ENCODE data around the gene MLPH. TPM values are rescaled to one million over a fixed set of nuclear protein-coding genes. Genes with fewer than 3 reads are reported as not detected.

Gene MLPH
- total and polyA plus RNA-seq, 12 donors: 0.12 to 3.6 (median 0.84) TPM; not detected in 1

- no peak for DNase-seq
- Histone ChIP-seq H3K27me3 (no peaks in the 10 kb centered on the region), H3K4me1 (replicated peaks in 1 of 2) (no peaks in the 10 kb centered on the region), H3K27ac (no peak overlapping the region), H3K9me3 (replicated peaks in 1 of 3) (no peaks in the 10 kb centered on the region), H3K36me3 (replicated peaks in 1 of 2) (no peaks in the 10 kb centered on the region), H3K4me3 (no peak overlapping the region)
- no peak for TF ChIP-seq POLR2A (IDR thresholded peaks at IDR 0.05)
- no peak for TF ChIP-seq CTCF (IDR thresholded peaks at IDR 0.05)
- WGBS, 4 donors: 16 to 45% (median 35%) methylated on average over 8 to 14 of the region's 14 CpGs
- intact Hi-C loops (cut with DNase I): no loop called here
Observed at GRCh38 chr2:237563816-237564215, 76.8 kb downstream of the MLPH start.

GRCh38 chr2:237564526-237565131, 77.6 kb downstream of the MLPH start:
- H3K4me1 ChIP-seq (replicated peaks in 1 of 2): no peaks in the 10 kb centered on the region
- intact Hi-C loops (cut with DNase I): no loop called here
- no peaks in the 10 kb centered on the region for H3K27me3 ChIP-seq
- 80 to 85% (median 82%) methylated on average over 5 to 14 of the region's 14 CpGs for WGBS, 4 donors
- H3K4me3 ChIP-seq: no peak overlapping the region
- no peaks in the 10 kb centered on the region for H3K36me3 ChIP-seq (replicated peaks in 1 of 2)
- no peaks in the 10 kb centered on the region for H3K9me3 ChIP-seq (replicated peaks in 1 of 3)
- TF ChIP-seq POLR2A (IDR thresholded peaks at IDR 0.05) (no peak), CTCF (IDR thresholded peaks at IDR 0.05) (no peak)
- H3K27ac ChIP-seq: no peak overlapping the region
- DNase-seq: no peak

- WGBS, 4 donors: 78 to 89% (median 87%) methylated on average over 1 of the region's 1 CpG
- TF ChIP-seq CTCF (IDR thresholded peaks at IDR 0.05): no peak
- Histone ChIP-seq H3K4me1 (replicated peaks in 1 of 2) (no peaks in the 10 kb centered on the region), H3K4me3 (no peak overlapping the region), H3K27me3 (no peaks in the 10 kb centered on the region), H3K36me3 (replicated peaks in 1 of 2) (no peaks in the 10 kb centered on the region), H3K27ac (no peak overlapping the region), H3K9me3 (replicated peaks in 1 of 3) (no peaks in the 10 kb centered on the region)
- intact Hi-C loops (cut with DNase I): no loop called here
- no peak for DNase-seq
Observed at GRCh38 chr2:237565974-237566373, 78.9 kb downstream of the MLPH start.

GRCh38 chr2:237566401-237567235, 79.6 kb downstream of the MLPH start, which contains the start of gene PRLH:
Gene PRLH (plus strand): TSS chr2:237566574. CDS start chr2:237566574, 0 bp downstream.
- Histone ChIP-seq H3K4me3 (no peak within 1 kb of the TSS), H3K4me1 (replicated peaks in 1 of 2) (no peaks in the 10 kb centered on the region), H3K36me3 (replicated peaks in 1 of 2) (no peaks in the 10 kb centered on the region), H3K27me3 (no peaks in the 10 kb centered on the region), H3K27ac (no peak within 1 kb of the TSS), H3K9me3 (replicated peaks in 1 of 3) (no peaks in the 10 kb centered on the region)
- no peak for DNase-seq
- TF ChIP-seq CTCF (IDR thresholded peaks at IDR 0.05) (no peak), POLR2A (IDR thresholded peaks at IDR 0.05) (no peak)
- intact Hi-C loops (cut with DNase I): no loop called here
- 80 to 86% (median 84%) methylated on average over 16 to 32 of the region's 32 CpGs for WGBS, 4 donors
